ENCODE results near the gene PCYT1B.

Gene PCYT1B

DNA sequence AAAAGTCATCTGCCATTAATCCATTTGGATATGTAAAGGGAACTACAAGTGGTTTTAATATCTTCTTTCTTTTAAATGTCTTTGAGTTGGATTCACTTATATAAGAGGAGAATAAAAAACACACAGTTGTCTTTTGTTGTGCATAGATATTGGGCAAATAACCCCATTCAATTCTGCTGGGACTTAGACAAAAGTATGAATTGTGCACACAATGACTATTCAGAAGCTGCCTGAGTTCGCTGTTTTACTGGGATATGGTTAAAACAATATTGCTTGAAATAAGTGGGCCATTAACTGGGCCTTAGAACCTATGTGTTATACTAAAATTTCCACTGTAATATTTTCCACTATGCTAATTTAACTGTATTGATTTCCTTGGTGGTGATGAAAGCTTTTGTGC lies 71.7 kb downstream of the PCYT1B start:
- H3K27me3 Mint-ChIP-seq (ENCODE audit: low read depth, poor library complexity) = no peaks in the 10 kb centered on the region
- no peaks in the 10 kb centered on the region for H3K4me1 Mint-ChIP-seq
- no peak overlapping the region for H3K27ac Mint-ChIP-seq
- TF ChIP-seq CTCF (IDR thresholded peaks at IDR 0.05) = no peak
- H3K9me3 Mint-ChIP-seq = no peaks in the 10 kb centered on the region
- H3K36me3 Mint-ChIP-seq (ENCODE audit: low read depth) = peaks cover 23% of the 10 kb centered on the region
- no peak for DNase-seq
- no peak overlapping the region for H3K4me3 Mint-ChIP-seq

DNA sequence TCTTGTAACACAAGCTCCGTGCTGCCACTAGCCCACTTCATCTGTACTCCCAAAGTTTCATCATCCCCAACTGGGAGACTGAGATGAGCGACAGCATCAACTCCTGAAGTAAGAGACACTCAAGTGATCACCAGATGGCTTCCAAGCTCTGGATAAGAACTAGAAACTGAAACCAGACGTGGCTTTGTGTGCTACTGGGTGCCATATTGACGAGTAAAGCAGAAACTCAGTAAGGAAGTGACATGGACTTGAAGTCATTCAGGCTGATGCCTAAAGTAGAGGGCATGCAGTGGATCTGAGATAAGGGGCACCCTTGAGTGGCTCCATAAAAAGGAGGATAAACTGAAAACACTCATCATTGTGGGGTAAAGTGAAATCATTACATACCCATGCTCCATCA lies 72.4 kb downstream of the PCYT1B start:
- Mint-ChIP-seq H3K4me1 (no peaks in the 10 kb centered on the region), H3K36me3 (ENCODE audit: low read depth) (peaks cover 25% of the 10 kb centered on the region), H3K27me3 (ENCODE audit: low read depth, poor library complexity) (no peaks in the 10 kb centered on the region), H3K9me3 (no peaks in the 10 kb centered on the region), H3K27ac (no peak overlapping the region), H3K4me3 (no peak overlapping the region)
- no peak for TF ChIP-seq CTCF (IDR thresholded peaks at IDR 0.05)
- no peak for DNase-seq

GRCh38 chrX:24567169-24567568 lies 80.0 kb downstream of the PCYT1B start:
- Mint-ChIP-seq H3K4me3 (no peak overlapping the region), H3K27me3 (ENCODE audit: low read depth, poor library complexity) (no peaks in the 10 kb centered on the region), H3K9me3 (no peaks in the 10 kb centered on the region), H3K36me3 (ENCODE audit: low read depth) (peaks cover 23% of the 10 kb centered on the region), H3K4me1 (peaks cover 8% of the 10 kb centered on the region), H3K27ac (no peak overlapping the region)
- no peak for DNase-seq
- no peak for TF ChIP-seq CTCF (IDR thresholded peaks at IDR 0.05)

- Mint-ChIP-seq H3K36me3 (ENCODE audit: low read depth) (peaks cover 23% of the 10 kb centered on the region), H3K4me1 (peaks cover 8% of the 10 kb centered on the region), H3K27ac (no peak overlapping the region), H3K9me3 (no peaks in the 10 kb centered on the region), H3K4me3 (no peak overlapping the region), H3K27me3 (ENCODE audit: low read depth, poor library complexity) (no peaks in the 10 kb centered on the region)
- DNase-seq = no peak
- TF ChIP-seq CTCF (IDR thresholded peaks at IDR 0.05) = no peak
Measured at GRCh38 chrX:24566240-24566639, 80.9 kb downstream of the PCYT1B start.

DNA sequence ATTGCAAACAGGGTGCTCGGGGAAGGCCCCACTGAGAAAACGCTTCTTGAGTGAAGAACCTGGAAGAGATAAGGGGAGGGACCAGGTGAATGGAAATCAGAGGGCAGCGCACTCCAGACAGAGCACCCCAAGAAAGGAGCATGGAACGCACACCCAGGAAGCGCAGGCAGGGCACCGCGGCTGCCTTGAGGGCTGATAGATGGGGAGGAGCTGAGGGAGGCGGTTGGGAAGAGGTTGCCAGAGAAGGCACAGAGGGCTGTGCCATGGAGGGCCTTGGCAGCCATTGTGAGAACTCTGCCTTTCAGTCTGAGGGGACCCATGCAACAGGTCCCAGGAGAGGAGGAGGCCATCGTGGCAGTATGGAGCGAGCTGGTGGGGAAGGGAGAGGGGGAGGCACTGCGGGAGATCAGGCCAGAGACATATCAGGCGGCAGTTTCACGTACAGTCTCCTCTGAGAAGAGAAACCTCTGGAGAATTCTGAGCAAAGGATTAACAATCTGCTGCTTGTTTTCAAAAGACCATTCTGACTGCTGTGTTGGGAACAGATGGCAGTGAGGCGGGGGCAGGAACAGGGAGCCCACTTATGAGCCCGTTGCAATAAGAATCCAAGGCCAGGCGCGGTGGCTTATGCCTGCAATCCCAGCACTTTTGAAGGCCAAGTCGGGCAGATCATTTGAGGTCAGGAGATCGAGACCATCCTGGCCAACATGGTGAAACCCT lies 83.7 kb downstream of the PCYT1B start:
- Mint-ChIP-seq H3K27ac (peak overlapping the region; percentile 47), H3K36me3 (ENCODE audit: low read depth) (peaks cover 11% of the 10 kb centered on the region)

More for the DNA sequence above, 83.7 kb downstream of the PCYT1B start:
- Mint-ChIP-seq H3K4me3 (no peak overlapping the region), H3K27me3 (ENCODE audit: low read depth, poor library complexity) (peaks cover 4% of the 10 kb centered on the region), H3K4me1 (peaks cover 11% of the 10 kb centered on the region), H3K9me3 (no peaks in the 10 kb centered on the region)
- TF ChIP-seq CTCF (IDR thresholded peaks at IDR 0.05) = no peak
- DNase-seq = no peak
